IMR-90 (cell line): ENCODE data around the gene ICAM5.

ENCODE experiments used
- POLR2A ChIP-seq: IDR thresholded peaks from 2 replicates; pipeline ENCODE4 v1.6.1; 2012; ENCODE audit warnings: mild to moderate bottlenecking, low read depth, low read length
- RAD21 ChIP-seq: IDR thresholded peaks from 2 replicates; pipeline ENCODE4 v1.6.1; 2012; ENCODE audit warnings: low read length, improper control_type of control experiment
- SMC3 ChIP-seq: fragments of 150-350 bp; IDR thresholded peaks from 2 replicates; pipeline ENCODE4 v1.6.1; 2016; ENCODE audit warnings: low read depth, mild to moderate bottlenecking, antibody characterized with exemption, low read length, moderate library complexity
- TF ChIP-seq, protein P1 (sequence below): conservative IDR thresholded peaks from 2 replicates; pipeline ENCODE4 v1.5.1; 2012; ENCODE audit warnings: mild to moderate bottlenecking, low read depth, low read length, improper control_type of control experiment

GRCh38 chr19:10321417-10321797, 31.7 kb downstream of the ICAM5 start:
- TF ChIP-seq, protein P1, sequence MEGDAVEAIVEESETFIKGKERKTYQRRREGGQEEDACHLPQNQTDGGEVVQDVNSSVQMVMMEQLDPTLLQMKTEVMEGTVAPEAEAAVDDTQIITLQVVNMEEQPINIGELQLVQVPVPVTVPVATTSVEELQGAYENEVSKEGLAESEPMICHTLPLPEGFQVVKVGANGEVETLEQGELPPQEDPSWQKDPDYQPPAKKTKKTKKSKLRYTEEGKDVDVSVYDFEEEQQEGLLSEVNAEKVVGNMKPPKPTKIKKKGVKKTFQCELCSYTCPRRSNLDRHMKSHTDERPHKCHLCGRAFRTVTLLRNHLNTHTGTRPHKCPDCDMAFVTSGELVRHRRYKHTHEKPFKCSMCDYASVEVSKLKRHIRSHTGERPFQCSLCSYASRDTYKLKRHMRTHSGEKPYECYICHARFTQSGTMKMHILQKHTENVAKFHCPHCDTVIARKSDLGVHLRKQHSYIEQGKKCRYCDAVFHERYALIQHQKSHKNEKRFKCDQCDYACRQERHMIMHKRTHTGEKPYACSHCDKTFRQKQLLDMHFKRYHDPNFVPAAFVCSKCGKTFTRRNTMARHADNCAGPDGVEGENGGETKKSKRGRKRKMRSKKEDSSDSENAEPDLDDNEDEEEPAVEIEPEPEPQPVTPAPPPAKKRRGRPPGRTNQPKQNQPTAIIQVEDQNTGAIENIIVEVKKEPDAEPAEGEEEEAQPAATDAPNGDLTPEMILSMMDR = no peak
- TF ChIP-seq SMC3 = no peak
- no peak for TF ChIP-seq RAD21
- no peak for TF ChIP-seq POLR2A
